IPS-NIHi7 (cell line): ENCODE data around the gene PRDX5.

Experiments used
- DNase-seq: peaks from one replicate; pipeline ENCODE4 v3.0.0; 2012; ENCODE audit warnings: mixed read lengths; ENCODE audit errors: extremely low spot score

Gene PRDX5

GRCh38 chr11:64317961-64318765 lies at the start of gene PRDX5:
PRDX5 (plus strand) TSS chr11:64318121; CDS start chr11:64318216, 95 bp downstream.
- peak; percentile 89 for DNase-seq

DNA sequence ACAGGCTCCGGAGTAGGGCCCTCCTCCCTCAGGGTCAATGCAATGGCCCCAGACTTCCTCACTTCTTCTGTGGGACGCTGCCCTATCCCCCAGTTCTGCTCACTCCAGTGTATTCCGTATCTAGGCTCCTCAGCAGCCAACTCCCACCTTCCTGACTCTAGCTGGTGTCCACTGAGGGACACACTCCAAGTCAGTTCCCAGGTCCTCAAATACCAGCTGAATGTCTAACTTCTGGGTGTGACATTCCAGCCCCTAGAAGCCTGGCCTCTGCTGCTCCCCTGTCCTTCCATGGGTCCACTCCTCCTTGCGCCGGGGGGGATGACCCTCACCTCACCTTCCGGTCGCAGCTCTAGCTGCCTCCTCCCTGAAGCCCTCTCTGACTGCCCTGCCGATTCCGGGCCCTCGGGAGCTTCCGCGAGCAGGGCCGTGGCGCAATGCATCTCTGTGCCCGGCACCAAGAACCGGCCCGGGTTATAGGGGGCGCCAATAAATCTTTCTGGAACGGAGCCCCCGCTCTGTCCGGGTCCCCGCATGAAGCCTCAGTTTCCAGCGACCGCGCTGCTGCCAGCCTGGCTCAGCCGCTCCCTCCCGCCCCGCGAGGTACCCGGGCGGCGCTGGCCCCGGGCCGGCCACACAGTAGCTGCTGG lies 48.9 kb upstream of the PRDX5 start:
- DNase-seq: no peak

- DNase-seq: peak; percentile 84
Measured at GRCh38 chr11:64269540-64270220, 48.2 kb upstream of the PRDX5 start.

GRCh38 chr11:64275031-64275800 lies 42.7 kb upstream of the PRDX5 start:
- no peak for DNase-seq

GRCh38 chr11:64275841-64276240 lies 42.1 kb upstream of the PRDX5 start:
- no peak for DNase-seq

- no peak for DNase-seq
Measured at GRCh38 chr11:64276653-64277431, 41.1 kb upstream of the PRDX5 start.

GRCh38 chr11:64278576-64279190 lies 39.2 kb upstream of the PRDX5 start:
- DNase-seq: no peak

- no peak for DNase-seq
Measured at GRCh38 chr11:64281957-64282770, 35.8 kb upstream of the PRDX5 start.

DNA sequence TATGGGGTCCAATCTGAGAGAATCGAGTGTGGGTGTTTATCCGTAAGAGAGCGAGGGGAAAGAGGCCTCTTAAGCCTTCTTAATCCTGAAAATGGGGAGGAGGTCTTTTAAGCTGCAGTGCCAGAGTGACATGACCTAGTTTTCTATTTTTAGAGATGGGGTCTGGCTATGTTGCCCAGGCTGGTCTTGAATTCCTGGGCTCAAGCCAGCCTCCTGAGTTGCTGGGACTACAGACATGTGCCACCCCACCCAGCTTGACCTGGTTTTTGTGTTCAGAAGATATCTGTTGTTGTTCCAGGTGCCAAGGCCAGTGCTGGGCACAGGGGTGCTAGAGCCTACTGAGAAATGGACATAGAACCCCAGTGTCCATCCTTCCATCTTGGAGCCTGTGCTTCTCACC lies 34.8 kb upstream of the PRDX5 start:
- no peak for DNase-seq

- DNase-seq: peak; percentile 97
Measured at GRCh38 chr11:64284048-64284961, 33.6 kb upstream of the PRDX5 start, which contains the start of gene BAD. BAD (minus strand) TSS chr11:64284665; CDS start chr11:64284368, 297 bp downstream.

DNA sequence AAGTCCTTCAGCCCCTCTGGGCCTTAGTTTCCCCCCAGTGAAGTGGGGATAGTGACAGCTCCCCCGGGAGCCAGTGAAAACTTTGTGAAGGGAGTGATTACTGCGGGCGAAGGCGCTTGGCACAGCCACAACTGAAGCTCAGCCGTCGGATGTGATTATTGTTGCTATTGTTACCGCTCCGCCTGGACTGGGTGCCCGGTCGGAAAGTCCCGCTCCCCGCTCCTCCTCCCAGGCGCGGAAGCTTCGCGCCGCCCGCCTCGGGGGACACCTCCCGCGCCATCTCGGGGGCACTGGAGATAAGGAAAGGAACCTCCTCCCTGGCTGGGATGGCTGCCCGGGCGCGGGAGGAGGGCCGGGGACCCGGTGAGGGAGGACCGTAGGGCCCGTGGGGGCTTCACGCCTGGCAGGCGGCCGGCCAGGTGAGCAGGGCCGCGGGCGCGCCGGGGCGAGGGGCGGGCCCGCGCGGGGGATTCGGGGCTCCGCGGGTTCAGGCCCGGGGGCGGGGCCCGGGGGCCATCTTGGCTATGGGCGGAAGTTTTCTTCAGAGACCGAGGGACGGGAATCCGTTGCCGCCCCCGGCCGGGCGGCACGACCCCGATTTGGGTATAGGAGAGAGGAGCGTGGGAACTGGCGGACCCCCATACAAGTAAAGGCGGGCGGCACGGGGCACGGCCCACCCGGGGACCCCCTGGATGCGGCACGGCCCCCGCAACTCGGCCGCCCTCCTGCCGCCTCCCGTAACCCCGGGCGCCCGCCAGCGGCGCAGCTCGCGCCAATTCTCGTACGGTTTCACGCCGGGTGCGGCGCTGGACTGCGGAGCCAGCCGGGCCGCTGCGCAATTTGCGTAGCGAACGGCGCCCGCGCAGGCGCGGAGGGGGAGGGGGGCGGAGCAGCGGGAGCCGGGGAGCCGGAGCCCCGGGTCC lies 32.7 kb upstream of the PRDX5 start, which contains the start of gene GPR137:
Gene GPR137, plus strand, starts transcription at position 887 of the 923 bp plus-strand sequence. CDS start 677 bp downstream, outside the sequence.
- DNase-seq: peak; percentile 82

DNA sequence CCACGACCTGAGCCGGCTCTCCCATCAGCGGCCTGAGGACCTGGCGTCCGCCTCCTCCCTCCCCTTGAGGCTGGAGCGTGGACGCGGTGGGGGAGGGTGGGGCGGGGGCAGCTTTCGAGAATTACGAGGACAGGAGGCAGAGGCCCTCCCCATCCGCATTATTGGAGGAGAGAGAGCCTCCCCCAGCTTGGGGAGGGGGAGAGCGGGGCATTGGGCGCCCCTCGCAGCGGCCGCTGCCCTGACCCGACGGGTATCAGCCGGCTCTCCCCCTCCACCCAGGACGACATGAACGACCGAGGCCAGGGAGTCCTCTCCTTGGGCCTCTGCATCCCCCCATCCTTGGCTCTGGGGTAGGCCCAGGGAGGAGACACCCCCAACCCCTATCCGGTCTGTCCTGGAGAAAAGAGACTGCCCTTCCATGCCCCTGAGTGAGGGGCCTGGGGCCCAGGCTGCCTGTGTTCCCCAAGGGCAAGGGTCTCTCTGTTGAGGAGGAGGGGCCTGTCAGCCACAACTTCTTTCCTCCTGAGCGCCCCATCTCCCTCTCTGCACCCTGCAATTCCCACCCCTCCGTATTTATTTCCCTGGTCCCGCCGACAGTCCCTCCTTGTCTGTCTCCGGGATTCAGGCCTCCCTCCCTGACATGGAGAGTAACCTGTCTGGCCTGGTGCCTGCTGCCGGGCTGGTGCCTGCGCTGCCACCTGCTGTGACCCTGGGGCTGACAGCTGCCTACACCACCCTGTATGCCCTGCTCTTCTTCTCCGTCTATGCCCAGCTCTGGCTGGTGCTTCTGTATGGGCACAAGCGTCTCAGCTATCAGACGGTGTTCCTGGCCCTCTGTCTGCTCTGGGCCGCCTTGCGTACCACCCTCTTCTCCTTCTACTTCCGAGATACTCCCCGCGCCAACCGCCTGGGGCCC lies 31.8 kb upstream of the PRDX5 start:
- DNase-seq: no peak

GRCh38 chr11:64286801-64287159 lies 31.1 kb upstream of the PRDX5 start:
- no peak for DNase-seq

DNA sequence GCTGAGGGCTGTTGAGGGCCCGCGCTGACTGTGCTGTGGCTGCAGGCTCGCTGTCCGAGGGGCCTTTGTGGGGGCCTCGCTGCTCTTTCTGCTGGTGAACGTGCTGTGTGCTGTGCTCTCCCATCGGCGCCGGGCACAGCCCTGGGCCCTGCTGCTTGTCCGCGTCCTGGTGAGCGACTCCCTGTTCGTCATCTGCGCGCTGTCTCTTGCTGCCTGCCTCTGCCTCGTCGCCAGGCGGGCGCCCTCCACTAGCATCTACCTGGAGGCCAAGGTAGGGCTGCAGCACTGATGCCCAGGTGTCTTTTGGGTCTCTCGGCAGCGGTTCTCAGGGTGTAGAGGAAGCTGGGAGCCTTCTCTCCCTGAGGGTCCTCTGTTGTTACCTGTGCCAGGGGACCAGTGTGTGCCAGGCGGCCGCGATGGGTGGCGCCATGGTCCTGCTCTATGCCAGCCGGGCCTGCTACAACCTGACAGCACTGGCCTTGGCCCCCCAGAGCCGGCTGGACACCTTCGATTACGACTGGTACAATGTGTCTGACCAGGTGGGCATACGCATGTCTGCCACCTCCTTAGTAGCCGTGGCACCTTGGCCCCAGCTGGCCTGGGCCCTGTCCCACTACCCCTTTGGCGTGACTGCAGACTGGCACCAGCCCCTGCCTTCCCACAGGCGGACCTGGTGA lies 30.1 kb upstream of the PRDX5 start:
- no peak for DNase-seq

DNA sequence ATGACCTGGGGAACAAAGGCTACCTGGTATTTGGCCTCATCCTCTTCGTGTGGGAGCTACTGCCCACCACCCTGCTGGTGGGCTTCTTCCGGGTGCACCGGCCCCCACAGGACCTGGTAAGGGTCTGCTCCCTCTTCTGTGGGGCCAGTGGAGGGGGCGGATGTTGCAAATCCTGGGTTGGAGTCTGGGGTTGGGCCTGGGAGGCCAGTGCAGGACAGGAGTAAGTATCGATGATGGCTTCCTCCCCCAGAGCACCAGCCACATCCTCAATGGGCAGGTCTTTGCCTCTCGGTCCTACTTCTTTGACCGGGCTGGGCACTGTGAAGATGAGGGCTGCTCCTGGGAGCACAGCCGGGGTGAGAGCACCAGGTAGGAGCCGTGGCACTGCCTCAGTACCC lies 29.6 kb upstream of the PRDX5 start:
- DNase-seq: no peak
